ES-I3 (cell line): ENCODE measurements around the gene ME3.

Experiments used
- H3K36me3 ChIP-seq: 2 replicates; pipeline ENCODE4 v1.6.1; 2013; ENCODE audit warnings: mild to moderate bottlenecking, low read length, control low read depth, moderate library complexity; ENCODE audit not compliant: insufficient read depth
- H3K4me1 ChIP-seq: 2 replicates; pipeline ENCODE4 v1.6.1; 2013; ENCODE audit warnings: mild to moderate bottlenecking, control low read depth, low read length; ENCODE audit not compliant: insufficient read depth
- H3K9ac ChIP-seq: 2 replicates; pipeline ENCODE4 v1.6.1; 2013; ENCODE audit warnings: low read depth, mild to moderate bottlenecking, low read length, moderate library complexity
- H3K9me3 ChIP-seq: 2 replicates; pipeline ENCODE4 v1.6.1; 2013; ENCODE audit warnings: mild to moderate bottlenecking, low read length, moderate library complexity; ENCODE audit not compliant: control insufficient read depth, insufficient read depth

ME3 gene

GRCh38 chr11:86702220-86702983 is 30.0 kb upstream of the ME3 start:
- Histone ChIP-seq H3K9me3 (no peaks in the 10 kb centered on the region), H3K4me1 (0 out of 2 replicates have a peak, but pooled peaks cover 7% of the 10 kb centered on the region), H3K36me3 (no peaks in the 10 kb centered on the region), H3K9ac (no peak overlapping the region)

- H3K9ac ChIP-seq: no peak overlapping the region
- no peaks in the 10 kb centered on the region for H3K36me3 ChIP-seq
- no peaks in the 10 kb centered on the region for H3K9me3 ChIP-seq
- H3K4me1 ChIP-seq: peaks cover 15% of the 10 kb centered on the region; the same call in 1 of the 2 replicates
Observed at GRCh38 chr11:86699040-86699791, 26.8 kb upstream of the ME3 start.

- Histone ChIP-seq H3K9ac (no peak overlapping the region), H3K36me3 (no peaks in the 10 kb centered on the region), H3K9me3 (no peaks in the 10 kb centered on the region), H3K4me1 (peaks cover 15% of the 10 kb centered on the region; the same call in 1 of the 2 replicates)
Observed at GRCh38 chr11:86698639-86699038, 26.2 kb upstream of the ME3 start.

- no peaks in the 10 kb centered on the region for H3K9me3 ChIP-seq
- H3K4me1 ChIP-seq: peaks cover 15% of the 10 kb centered on the region; the same call in 1 of the 2 replicates
- H3K36me3 ChIP-seq: no peaks in the 10 kb centered on the region
- H3K9ac ChIP-seq: no peak overlapping the region
Observed at GRCh38 chr11:86696451-86696850, 24.0 kb upstream of the ME3 start.

- H3K36me3 ChIP-seq: no peaks in the 10 kb centered on the region
- H3K9ac ChIP-seq: no peak overlapping the region
- H3K4me1 ChIP-seq: peaks cover 15% of the 10 kb centered on the region; the same call in 1 of the 2 replicates
- H3K9me3 ChIP-seq: no peaks in the 10 kb centered on the region
Observed at GRCh38 chr11:86696004-86696403, 23.6 kb upstream of the ME3 start.

- no peaks in the 10 kb centered on the region; the same call in 1 of the 2 replicates for H3K9me3 ChIP-seq
- H3K4me1 ChIP-seq: peaks cover 15% of the 10 kb centered on the region; the same call in 1 of the 2 replicates
- no peak overlapping the region for H3K9ac ChIP-seq
- H3K36me3 ChIP-seq: no peaks in the 10 kb centered on the region
Observed at GRCh38 chr11:86695373-86695772, 23.0 kb upstream of the ME3 start.

- Histone ChIP-seq H3K9me3 (no peaks in the 10 kb centered on the region; the same call in 1 of the 2 replicates), H3K4me1 (peaks cover 13% of the 10 kb centered on the region; the same call in 1 of the 2 replicates), H3K36me3 (no peaks in the 10 kb centered on the region), H3K9ac (no peak overlapping the region)
Observed at GRCh38 chr11:86693518-86693917, 21.1 kb upstream of the ME3 start.

GRCh38 chr11:86692746-86693145 is 20.3 kb upstream of the ME3 start:
- H3K36me3 ChIP-seq: no peaks in the 10 kb centered on the region
- H3K4me1 ChIP-seq: peaks cover 8% of the 10 kb centered on the region; the same call in 1 of the 2 replicates

GRCh38 chr11:86692317-86692716 is 19.9 kb upstream of the ME3 start:
- no peak overlapping the region for H3K9ac ChIP-seq
- H3K36me3 ChIP-seq: no peaks in the 10 kb centered on the region
- peaks cover 8% of the 10 kb centered on the region; the same call in 1 of the 2 replicates for H3K4me1 ChIP-seq
- no peaks in the 10 kb centered on the region; the same call in 1 of the 2 replicates for H3K9me3 ChIP-seq

More at GRCh38 chr11:86692746-86693145, 20.3 kb upstream of the ME3 start:
- H3K9ac ChIP-seq: no peak overlapping the region
- H3K9me3 ChIP-seq: no peaks in the 10 kb centered on the region; the same call in 1 of the 2 replicates

- no peak overlapping the region for H3K9ac ChIP-seq
Observed at GRCh38 chr11:86688398-86689179, 16.2 kb upstream of the ME3 start.

GRCh38 chr11:86687185-86687778 is 14.9 kb upstream of the ME3 start:
- Histone ChIP-seq H3K9ac (no peak overlapping the region), H3K4me1 (no peaks in the 10 kb centered on the region), H3K36me3 (no peaks in the 10 kb centered on the region), H3K9me3 (no peaks in the 10 kb centered on the region; the same call in 1 of the 2 replicates)

More at GRCh38 chr11:86688398-86689179, 16.2 kb upstream of the ME3 start:
- Histone ChIP-seq H3K9me3 (no peaks in the 10 kb centered on the region; the same call in 1 of the 2 replicates), H3K4me1 (no peaks in the 10 kb centered on the region), H3K36me3 (no peaks in the 10 kb centered on the region)

GRCh38 chr11:86686531-86686930 is 14.1 kb upstream of the ME3 start:
- Histone ChIP-seq H3K9me3 (no peaks in the 10 kb centered on the region; the same call in 1 of the 2 replicates), H3K4me1 (no peaks in the 10 kb centered on the region), H3K36me3 (no peaks in the 10 kb centered on the region), H3K9ac (no peak overlapping the region)

GRCh38 chr11:86681483-86681756 is 9.0 kb upstream of the ME3 start:
- Histone ChIP-seq H3K9me3 (no peaks in the 10 kb centered on the region), H3K36me3 (no peaks in the 10 kb centered on the region), H3K4me1 (peaks cover 23% of the 10 kb centered on the region), H3K9ac (no peak overlapping the region)
